HL-60 (cell line): ENCODE results near the gene CYP26B1.

ENCODE experiments used
- CTCF ChIP-seq: IDR thresholded peaks from one replicate; pipeline ENCODE4 v1.5.1; 2011; ENCODE audit warnings: low read length, control low read depth, inconsistent platforms; ENCODE audit not compliant: insufficient read depth
- GABPA ChIP-seq: IDR thresholded peaks from 2 replicates; pipeline ENCODE4 v1.6.1; 2012; ENCODE audit warnings: low read depth
- POLR2AphosphoS5 ChIP-seq: IDR thresholded peaks from 2 replicates; pipeline ENCODE4 v1.6.1; 2012; ENCODE audit warnings: low read depth
- SPI1 ChIP-seq: IDR thresholded peaks from 2 replicates; pipeline ENCODE4 v1.6.1; 2012; ENCODE audit warnings: low read depth, mild to moderate bottlenecking, borderline replicate concordance
- TF ChIP-seq, protein P1 (sequence below): IDR thresholded peaks from 2 replicates; pipeline ENCODE4 v1.6.1; 2012; ENCODE audit warnings: low read depth; ENCODE audit not compliant: insufficient replicate concordance

GRCh38 chr2:72118951-72119350, 28.7 kb downstream of the CYP26B1 start:
- TF ChIP-seq CTCF = no peak
- no peak for TF ChIP-seq POLR2AphosphoS5
- TF ChIP-seq, protein P1, sequence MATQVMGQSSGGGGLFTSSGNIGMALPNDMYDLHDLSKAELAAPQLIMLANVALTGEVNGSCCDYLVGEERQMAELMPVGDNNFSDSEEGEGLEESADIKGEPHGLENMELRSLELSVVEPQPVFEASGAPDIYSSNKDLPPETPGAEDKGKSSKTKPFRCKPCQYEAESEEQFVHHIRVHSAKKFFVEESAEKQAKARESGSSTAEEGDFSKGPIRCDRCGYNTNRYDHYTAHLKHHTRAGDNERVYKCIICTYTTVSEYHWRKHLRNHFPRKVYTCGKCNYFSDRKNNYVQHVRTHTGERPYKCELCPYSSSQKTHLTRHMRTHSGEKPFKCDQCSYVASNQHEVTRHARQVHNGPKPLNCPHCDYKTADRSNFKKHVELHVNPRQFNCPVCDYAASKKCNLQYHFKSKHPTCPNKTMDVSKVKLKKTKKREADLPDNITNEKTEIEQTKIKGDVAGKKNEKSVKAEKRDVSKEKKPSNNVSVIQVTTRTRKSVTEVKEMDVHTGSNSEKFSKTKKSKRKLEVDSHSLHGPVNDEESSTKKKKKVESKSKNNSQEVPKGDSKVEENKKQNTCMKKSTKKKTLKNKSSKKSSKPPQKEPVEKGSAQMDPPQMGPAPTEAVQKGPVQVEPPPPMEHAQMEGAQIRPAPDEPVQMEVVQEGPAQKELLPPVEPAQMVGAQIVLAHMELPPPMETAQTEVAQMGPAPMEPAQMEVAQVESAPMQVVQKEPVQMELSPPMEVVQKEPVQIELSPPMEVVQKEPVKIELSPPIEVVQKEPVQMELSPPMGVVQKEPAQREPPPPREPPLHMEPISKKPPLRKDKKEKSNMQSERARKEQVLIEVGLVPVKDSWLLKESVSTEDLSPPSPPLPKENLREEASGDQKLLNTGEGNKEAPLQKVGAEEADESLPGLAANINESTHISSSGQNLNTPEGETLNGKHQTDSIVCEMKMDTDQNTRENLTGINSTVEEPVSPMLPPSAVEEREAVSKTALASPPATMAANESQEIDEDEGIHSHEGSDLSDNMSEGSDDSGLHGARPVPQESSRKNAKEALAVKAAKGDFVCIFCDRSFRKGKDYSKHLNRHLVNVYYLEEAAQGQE = no peak
- TF ChIP-seq GABPA = no peak
- TF ChIP-seq SPI1 = no peak
